HG02870 (cell line): ENCODE measurements around the gene AK8.

ENCODE experiments used
- ATAC-seq: cut with Tn5 transposase; IDR thresholded peaks from one replicate; pipeline ENCODE4 v1.9.1; 2021; ENCODE audit warnings: mild to moderate bottlenecking, moderate library complexity; ENCODE audit not compliant: unreplicated experiment

Gene AK8

GRCh38 chr9:132827366-132827765 is 50.7 kb downstream of the AK8 start:
- no peak for ATAC-seq

- no peak for ATAC-seq
These were observed 51.3 kb downstream of the AK8 start for GRCh38 chr9:132826621-132827365.

GRCh38 chr9:132826131-132826530 is 52.0 kb downstream of the AK8 start:
- ATAC-seq, result no peak

- ATAC-seq, result no peak
These were observed 52.7 kb downstream of the AK8 start for GRCh38 chr9:132825430-132825829.

- ATAC-seq, result no peak
These were observed 53.1 kb downstream of the AK8 start for GRCh38 chr9:132824951-132825350.

GRCh38 chr9:132824151-132824550 is 53.9 kb downstream of the AK8 start:
- no peak for ATAC-seq

- ATAC-seq, result no peak
These were observed 54.5 kb downstream of the AK8 start for GRCh38 chr9:132823370-132824145.

- no peak for ATAC-seq
These were observed 57.7 kb downstream of the AK8 start for GRCh38 chr9:132820169-132820944.

GRCh38 chr9:132818588-132818987 is 59.5 kb downstream of the AK8 start:
- ATAC-seq, result no peak

- no peak for ATAC-seq
These were observed 63.1 kb downstream of the AK8 start for GRCh38 chr9:132814937-132815336.

- ATAC-seq, result no peak
These were observed 64.8 kb downstream of the AK8 start for GRCh38 chr9:132813115-132813771.

GRCh38 chr9:132811985-132812384 is 66.1 kb downstream of the AK8 start:
- no peak for ATAC-seq

- no peak for ATAC-seq
These were observed 67.8 kb downstream of the AK8 start for GRCh38 chr9:132810314-132810713.

GRCh38 chr9:132809677-132810271 is 68.3 kb downstream of the AK8 start:
- ATAC-seq, result no peak

GRCh38 chr9:132808645-132809044 is 69.4 kb downstream of the AK8 start:
- no peak for ATAC-seq

- ATAC-seq, result no peak
These were observed 71.2 kb downstream of the AK8 start for GRCh38 chr9:132806723-132807421.

GRCh38 chr9:132806306-132806705 is 71.8 kb downstream of the AK8 start:
- no peak for ATAC-seq

GRCh38 chr9:132804576-132805295 is 73.3 kb downstream of the AK8 start:
- ATAC-seq, result no peak

GRCh38 chr9:132802121-132802795 is 75.8 kb downstream of the AK8 start:
- ATAC-seq, result no peak
